ENCODE results near the gene CAV1.

Gene CAV1

DNA sequence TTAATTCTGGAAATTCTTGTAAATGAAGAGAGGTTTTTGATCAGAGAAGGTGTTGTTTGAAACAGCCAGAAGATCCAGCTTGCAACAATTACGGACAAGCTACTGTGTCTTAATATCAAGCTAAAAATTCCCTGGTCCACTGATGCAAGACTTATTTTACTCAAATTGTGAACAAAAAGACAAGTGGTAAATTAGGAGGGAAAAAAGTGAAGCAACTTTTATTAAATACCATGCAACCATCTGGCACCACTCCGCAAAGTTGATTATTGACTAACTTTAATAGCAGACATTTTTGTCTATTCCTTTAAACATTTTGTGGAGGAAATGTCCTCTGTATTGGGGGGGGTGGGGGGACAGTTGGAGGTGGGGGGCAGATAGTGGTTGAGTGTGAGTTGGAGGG, 30.4 kb upstream of the CAV1 start:
- H3K9me3 ChIP-seq (ENCODE audit: insufficient read depth, low read depth, low read length) = no peaks in the 10 kb centered on the region
- no peak overlapping the region for H3K4me3 ChIP-seq (ENCODE audit: low read length)
- 100% methylated on average over 1 of the region's 2 CpGs for WGBS
- no peak overlapping the region for H3K27ac ChIP-seq (ENCODE audit: low read depth, low read length)
- H3K27me3 ChIP-seq (ENCODE audit: insufficient read depth, low read length) = peaks cover 10% of the 10 kb centered on the region
- 0 out of 2 replicates have a peak, but pooled peaks cover 3% of the 10 kb centered on the region for H3K4me1 ChIP-seq (ENCODE audit: insufficient read depth, low read length)
- H3K36me3 ChIP-seq (ENCODE audit: insufficient read depth, low read length) = no peaks in the 10 kb centered on the region
- no peak overlapping the region for H3K9ac ChIP-seq (ENCODE audit: low read depth, low read length)

DNA sequence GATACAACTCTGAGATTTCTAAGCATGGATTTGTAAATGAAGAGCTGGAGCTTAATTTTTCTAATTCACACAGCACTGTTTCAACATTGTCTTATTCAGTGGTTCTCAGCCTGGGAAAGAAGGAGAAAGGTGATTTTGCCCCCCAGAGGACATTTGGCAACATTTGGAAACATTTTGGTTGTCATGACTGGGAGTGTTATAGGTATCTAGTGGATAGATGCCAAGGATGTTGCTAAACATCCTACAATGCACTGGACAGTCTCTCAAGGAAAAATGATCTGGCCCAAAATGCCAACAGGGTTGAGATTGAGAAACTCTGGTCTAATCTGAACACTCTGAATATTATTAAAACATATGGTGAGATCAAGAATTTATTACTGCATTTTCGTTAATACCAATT, 29.1 kb upstream of the CAV1 start:
- no peak overlapping the region for H3K9ac ChIP-seq (ENCODE audit: low read depth, low read length)
- H3K36me3 ChIP-seq (ENCODE audit: insufficient read depth, low read length) = no peaks in the 10 kb centered on the region
- H3K9me3 ChIP-seq (ENCODE audit: insufficient read depth, low read depth, low read length) = no peaks in the 10 kb centered on the region
- H3K4me1 ChIP-seq (ENCODE audit: insufficient read depth, low read length) = peaks cover 7% of the 10 kb centered on the region
- no peak overlapping the region for H3K27ac ChIP-seq (ENCODE audit: low read depth, low read length)
- H3K27me3 ChIP-seq (ENCODE audit: insufficient read depth, low read length) = peaks cover 23% of the 10 kb centered on the region
- no peak overlapping the region for H3K4me3 ChIP-seq (ENCODE audit: low read length)
- 90% methylated on average over 1 of the region's 1 CpG for WGBS

DNA sequence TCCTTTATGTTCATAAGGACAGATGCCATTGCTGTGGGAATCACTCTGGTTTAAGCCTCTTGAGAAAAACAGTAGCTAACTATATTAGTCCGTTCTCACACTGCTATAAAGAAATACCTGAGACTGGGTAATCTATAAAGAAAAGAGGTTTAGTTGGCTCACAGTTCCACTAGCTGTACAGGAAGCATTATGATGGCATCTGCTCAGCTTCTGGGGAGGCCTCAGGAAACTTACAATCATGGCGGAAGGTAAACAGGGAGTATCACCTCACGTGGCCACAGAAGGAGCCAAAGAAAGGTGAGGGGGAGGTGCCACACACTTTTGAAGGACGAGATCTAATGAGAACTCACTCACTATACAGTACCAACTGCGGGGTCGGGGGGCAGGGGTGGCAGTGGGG, 28.2 kb upstream of the CAV1 start:
- Histone ChIP-seq H3K36me3 (ENCODE audit: insufficient read depth, low read length) (no peaks in the 10 kb centered on the region), H3K27me3 (ENCODE audit: insufficient read depth, low read length) (peaks cover 32% of the 10 kb centered on the region), H3K9me3 (ENCODE audit: insufficient read depth, low read depth, low read length) (no peaks in the 10 kb centered on the region), H3K27ac (ENCODE audit: low read depth, low read length) (no peak overlapping the region), H3K4me1 (ENCODE audit: insufficient read depth, low read length) (peaks cover 16% of the 10 kb centered on the region), H3K9ac (ENCODE audit: low read depth, low read length) (no peak overlapping the region), H3K4me3 (ENCODE audit: low read length) (no peak overlapping the region)
- WGBS = 93% methylated on average over 5 of the region's 6 CpGs

GRCh38 chr7:116497708-116498107, 27.1 kb upstream of the CAV1 start:
- Histone ChIP-seq H3K27me3 (ENCODE audit: insufficient read depth, low read length) (peaks cover 39% of the 10 kb centered on the region), H3K4me3 (ENCODE audit: low read length) (no peak overlapping the region), H3K4me1 (ENCODE audit: insufficient read depth, low read length) (peaks cover 17% of the 10 kb centered on the region), H3K9me3 (ENCODE audit: insufficient read depth, low read depth, low read length) (no peaks in the 10 kb centered on the region), H3K9ac (ENCODE audit: low read depth, low read length) (no peak overlapping the region), H3K27ac (ENCODE audit: low read depth, low read length) (no peak overlapping the region), H3K36me3 (ENCODE audit: insufficient read depth, low read length) (no peaks in the 10 kb centered on the region)
- WGBS = 100% methylated on average over 1 of the region's 1 CpG

DNA sequence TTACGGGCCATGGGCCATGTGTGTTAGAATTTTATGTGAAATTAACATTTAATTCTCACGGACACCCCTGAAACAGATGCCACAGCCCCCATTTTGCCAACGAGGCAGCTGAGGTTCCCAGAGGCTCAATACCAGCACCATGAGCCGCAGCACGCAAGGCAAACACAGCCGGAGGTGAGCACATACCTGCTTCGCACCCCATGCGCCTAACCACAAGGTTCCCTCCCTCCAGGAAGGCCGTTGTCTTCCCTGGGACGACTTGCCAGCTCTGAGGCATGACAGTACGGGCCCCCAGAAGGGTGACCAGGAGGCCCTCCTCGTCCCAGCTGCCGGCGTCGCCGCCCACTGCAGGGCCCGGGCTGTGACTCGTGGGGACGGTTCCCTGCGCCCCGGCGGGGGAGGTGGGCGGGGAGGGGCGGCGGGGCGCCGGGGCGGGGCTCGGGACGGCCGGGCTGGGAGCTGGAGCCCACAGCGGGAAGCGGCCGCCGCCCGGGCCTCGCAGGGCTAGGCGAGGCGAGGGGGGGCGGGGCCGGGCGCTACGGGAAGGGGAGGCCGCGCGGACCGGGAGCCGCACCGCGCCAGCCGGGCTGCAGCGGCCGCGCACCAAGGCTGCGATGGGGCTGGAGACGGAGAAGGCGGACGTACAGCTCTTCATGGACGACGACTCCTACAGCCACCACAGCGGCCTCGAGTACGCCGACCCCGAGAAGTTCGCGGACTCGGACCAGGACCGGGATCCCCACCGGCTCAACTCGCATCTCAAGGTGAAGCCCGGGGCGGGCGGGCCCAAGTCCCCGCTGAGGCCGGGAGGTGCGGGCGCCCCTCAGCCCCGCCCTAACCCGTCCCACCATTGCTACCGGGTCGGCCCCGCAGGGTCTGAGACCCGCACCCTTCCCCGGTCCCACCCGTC, 25.4 kb upstream of the CAV1 start, which contains the start of gene CAV2:
CAV2 (plus strand) TSS at position 571 of the 910 bp plus-strand sequence; CDS start at position 615, 44 bp downstream.
- H3K9me3 ChIP-seq (ENCODE audit: insufficient read depth, low read depth, low read length) = no peaks in the 10 kb centered on the region
- peak within 1 kb of the TSS; percentile 87 for H3K4me3 ChIP-seq (ENCODE audit: low read length)
- no peak within 1 kb of the TSS for H3K27ac ChIP-seq (ENCODE audit: low read depth, low read length)
- H3K4me1 ChIP-seq (ENCODE audit: insufficient read depth, low read length) = peaks cover 17% of the 10 kb centered on the region
- peaks cover 39% of the 10 kb centered on the region for H3K27me3 ChIP-seq (ENCODE audit: insufficient read depth, low read length)
- WGBS = 4% methylated on average over 85 of the region's 86 CpGs
- peak within 1 kb of the TSS; percentile 29 for H3K9ac ChIP-seq (ENCODE audit: low read depth, low read length)
- H3K36me3 ChIP-seq (ENCODE audit: insufficient read depth, low read length) = no peaks in the 10 kb centered on the region

GRCh38 chr7:116500078-116500853, 24.6 kb upstream of the CAV1 start:
- H3K27me3 ChIP-seq (ENCODE audit: insufficient read depth, low read length) = peaks cover 39% of the 10 kb centered on the region
- no peaks in the 10 kb centered on the region for H3K36me3 ChIP-seq (ENCODE audit: insufficient read depth, low read length)
- H3K27ac ChIP-seq (ENCODE audit: low read depth, low read length) = no peak overlapping the region
- peak overlapping the region; percentile 87 for H3K4me3 ChIP-seq (ENCODE audit: low read length)
- H3K4me1 ChIP-seq (ENCODE audit: insufficient read depth, low read length) = peaks cover 17% of the 10 kb centered on the region
- peak overlapping the region; percentile 29 for H3K9ac ChIP-seq (ENCODE audit: low read depth, low read length)
- WGBS = 2% methylated on average over 36 of the region's 36 CpGs
- H3K9me3 ChIP-seq (ENCODE audit: insufficient read depth, low read depth, low read length) = no peaks in the 10 kb centered on the region

DNA sequence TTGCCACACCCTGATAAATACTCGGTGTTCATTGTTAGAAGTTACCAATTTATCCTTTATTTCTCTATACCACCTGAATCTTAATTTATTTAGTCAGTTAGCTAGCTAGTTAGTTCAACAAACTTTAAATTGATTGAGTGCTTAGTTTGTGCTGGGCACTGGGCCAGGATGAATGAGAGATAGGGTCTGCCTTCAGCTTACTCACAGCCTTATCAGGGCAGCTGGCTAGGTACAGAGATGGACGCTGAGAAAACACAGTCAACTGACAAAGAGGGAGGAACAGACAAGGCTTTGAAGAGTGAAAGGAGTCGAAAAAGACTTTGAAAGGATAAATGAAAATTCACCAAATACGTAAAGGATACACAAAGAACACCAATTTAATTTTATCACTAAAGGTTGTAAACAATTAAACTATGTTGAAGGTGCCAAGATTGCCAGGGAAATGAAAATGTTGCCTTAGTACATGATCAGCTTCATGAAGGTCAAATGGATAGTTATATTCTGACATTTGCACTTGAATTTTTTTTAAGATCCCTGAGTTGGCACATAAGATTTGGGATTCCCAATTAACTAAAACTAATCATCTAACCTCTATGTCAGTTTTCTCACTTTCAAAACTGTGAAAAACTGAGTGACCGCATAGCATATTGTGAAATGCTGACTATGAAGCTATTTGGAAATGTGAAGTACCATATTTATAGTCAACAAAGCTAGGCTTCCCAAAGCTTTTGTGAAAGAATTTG, 23.2 kb upstream of the CAV1 start:
- 70% methylated on average over 2 of the region's 5 CpGs for whole genome bisulfite sequencing
- Histone ChIP-seq H3K4me1 (ENCODE audit: insufficient read depth, low read length) (peaks cover 17% of the 10 kb centered on the region), H3K9ac (ENCODE audit: low read depth, low read length) (no peak overlapping the region), H3K4me3 (ENCODE audit: low read length) (peak overlapping the region; percentile 87; the same call in 1 of the 2 replicates), H3K36me3 (ENCODE audit: insufficient read depth, low read length) (0 out of 2 replicates have a peak, but pooled peaks cover 6% of the 10 kb centered on the region), H3K27me3 (ENCODE audit: insufficient read depth, low read length) (peaks cover 39% of the 10 kb centered on the region), H3K27ac (ENCODE audit: low read depth, low read length) (no peak overlapping the region), H3K9me3 (ENCODE audit: insufficient read depth, low read depth, low read length) (no peaks in the 10 kb centered on the region)

DNA sequence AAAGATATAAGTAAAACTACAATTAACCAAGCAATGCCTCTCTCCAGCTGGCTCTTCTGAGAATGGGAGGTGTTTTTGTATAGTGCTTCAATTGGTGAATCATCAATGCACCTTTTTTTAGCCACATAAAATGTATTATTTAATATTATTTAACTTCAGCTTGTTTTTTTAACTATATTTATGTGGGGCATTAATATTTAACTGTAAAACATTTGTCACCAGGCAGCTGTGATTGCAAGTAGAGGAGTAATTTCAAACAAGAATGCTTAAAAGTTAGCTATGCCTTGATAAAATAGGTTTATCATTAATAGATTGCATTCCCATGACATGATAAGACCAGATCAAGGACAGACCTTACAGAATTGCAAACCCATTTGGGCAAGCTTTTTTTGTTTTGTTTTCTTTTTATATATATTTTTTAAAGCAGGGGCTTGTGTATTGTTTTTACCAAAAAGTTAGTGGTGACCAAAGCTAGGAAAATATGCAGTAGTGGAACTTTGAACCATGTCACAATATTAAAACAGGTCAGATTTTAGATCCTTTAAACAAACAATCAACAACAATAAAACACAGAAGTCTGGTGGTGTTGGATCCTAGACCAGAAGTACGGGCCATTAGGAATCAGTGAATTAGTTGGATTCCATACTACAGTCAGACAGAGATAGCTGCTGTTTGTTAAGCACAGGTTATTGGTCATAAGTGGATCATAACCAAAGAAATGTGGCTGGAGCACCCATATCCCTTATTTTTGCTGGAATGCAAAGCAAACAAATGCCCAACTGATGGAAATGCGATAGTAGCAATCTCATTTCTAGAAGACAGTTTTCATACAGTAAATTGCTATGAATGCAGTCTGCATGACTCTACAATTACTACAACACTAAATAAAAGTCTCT, 22.4 kb upstream of the CAV1 start:
- WGBS = 100% methylated on average over 2 of the region's 2 CpGs
- Histone ChIP-seq H3K4me3 (ENCODE audit: low read length) (no peak overlapping the region), H3K27me3 (ENCODE audit: insufficient read depth, low read length) (peaks cover 39% of the 10 kb centered on the region), H3K9me3 (ENCODE audit: insufficient read depth, low read depth, low read length) (no peaks in the 10 kb centered on the region), H3K4me1 (ENCODE audit: insufficient read depth, low read length) (peaks cover 17% of the 10 kb centered on the region), H3K36me3 (ENCODE audit: insufficient read depth, low read length) (peaks cover 9% of the 10 kb centered on the region; the same call in 1 of the 2 replicates), H3K27ac (ENCODE audit: low read depth, low read length) (no peak overlapping the region), H3K9ac (ENCODE audit: low read depth, low read length) (no peak overlapping the region)

- Histone ChIP-seq H3K4me1 (ENCODE audit: insufficient read depth, low read length) (peaks cover 17% of the 10 kb centered on the region), H3K27me3 (ENCODE audit: insufficient read depth, low read length) (peaks cover 34% of the 10 kb centered on the region), H3K4me3 (ENCODE audit: low read length) (no peak overlapping the region), H3K9ac (ENCODE audit: low read depth, low read length) (no peak overlapping the region), H3K36me3 (ENCODE audit: insufficient read depth, low read length) (peaks cover 9% of the 10 kb centered on the region; the same call in 1 of the 2 replicates), H3K27ac (ENCODE audit: low read depth, low read length) (no peak overlapping the region), H3K9me3 (ENCODE audit: insufficient read depth, low read depth, low read length) (no peaks in the 10 kb centered on the region)
Observed at GRCh38 chr7:116503835-116504234, 21.0 kb upstream of the CAV1 start.

DNA sequence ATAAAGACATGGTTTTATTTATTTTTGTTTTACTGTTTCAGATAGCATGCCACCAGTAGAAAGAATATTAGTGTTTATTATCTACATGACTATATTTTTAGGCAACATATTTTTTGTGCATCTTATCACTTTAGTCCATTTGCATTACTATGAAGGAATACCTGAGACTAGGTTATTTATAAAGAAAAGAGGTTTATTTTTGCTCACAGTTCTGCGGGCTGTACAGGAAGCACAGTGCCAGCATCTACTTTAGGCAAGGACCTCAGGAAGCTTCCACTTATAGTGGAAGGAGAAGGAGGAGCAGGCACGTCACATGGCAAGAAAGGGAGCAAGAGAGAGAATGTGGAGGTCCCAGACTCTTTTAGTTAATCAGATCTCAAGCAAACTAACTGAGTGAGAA, 19.6 kb upstream of the CAV1 start:
- Histone ChIP-seq H3K9me3 (ENCODE audit: insufficient read depth, low read depth, low read length) (no peaks in the 10 kb centered on the region), H3K36me3 (ENCODE audit: insufficient read depth, low read length) (peaks cover 9% of the 10 kb centered on the region; the same call in 1 of the 2 replicates), H3K27ac (ENCODE audit: low read depth, low read length) (no peak overlapping the region), H3K4me3 (ENCODE audit: low read length) (no peak overlapping the region), H3K4me1 (ENCODE audit: insufficient read depth, low read length) (peaks cover 13% of the 10 kb centered on the region), H3K9ac (ENCODE audit: low read depth, low read length) (no peak overlapping the region), H3K27me3 (ENCODE audit: insufficient read depth, low read length) (peaks cover 21% of the 10 kb centered on the region)
- WGBS = 72% methylated on average over 2 of the region's 2 CpGs
